Esophagus muscularis mucosa (tissue), 4 donors: ENCODE measurements around the gene NEU4.

Experiments used
- EP300 ChIP-seq: sonication (generic); formaldehyde crosslinking; IDR thresholded peaks from one replicate; pipeline ENCODE4 v1.6.1; 2017; ENCODE audit warnings: antibody characterized with exemption
- POLR2A ChIP-seq: fragments of 450-650 bp; IDR thresholded peaks from one replicate; pipeline ENCODE4 v1.6.1; 2017; ENCODE audit warnings: antibody characterized with exemption, moderate library complexity, mild to moderate bottlenecking, low read depth
- POLR2AphosphoS5 ChIP-seq, 2 donors: sonication (generic); formaldehyde crosslinking; IDR thresholded peaks; one replicate each; pipeline ENCODE4 v1.6.1; 2017; ENCODE audit warnings: antibody characterized with exemption in 2 of 2
- TF ChIP-seq, protein P1 (sequence below), 3 experiments: fragments of 200-600 bp in 2 of 3; fragments of 450-650 bp in 1 of 3; sonication (generic) in 2 of 3; IDR thresholded peaks; one replicate each; pipeline ENCODE4 v1.5.1; 2017 to 2019; ENCODE audit warnings: antibody characterized with exemption in 3 of 3, mild to moderate bottlenecking in 2 of 3, moderate library complexity in 1 of 3

- TF ChIP-seq POLR2A: no peak
- TF ChIP-seq, protein P1, sequence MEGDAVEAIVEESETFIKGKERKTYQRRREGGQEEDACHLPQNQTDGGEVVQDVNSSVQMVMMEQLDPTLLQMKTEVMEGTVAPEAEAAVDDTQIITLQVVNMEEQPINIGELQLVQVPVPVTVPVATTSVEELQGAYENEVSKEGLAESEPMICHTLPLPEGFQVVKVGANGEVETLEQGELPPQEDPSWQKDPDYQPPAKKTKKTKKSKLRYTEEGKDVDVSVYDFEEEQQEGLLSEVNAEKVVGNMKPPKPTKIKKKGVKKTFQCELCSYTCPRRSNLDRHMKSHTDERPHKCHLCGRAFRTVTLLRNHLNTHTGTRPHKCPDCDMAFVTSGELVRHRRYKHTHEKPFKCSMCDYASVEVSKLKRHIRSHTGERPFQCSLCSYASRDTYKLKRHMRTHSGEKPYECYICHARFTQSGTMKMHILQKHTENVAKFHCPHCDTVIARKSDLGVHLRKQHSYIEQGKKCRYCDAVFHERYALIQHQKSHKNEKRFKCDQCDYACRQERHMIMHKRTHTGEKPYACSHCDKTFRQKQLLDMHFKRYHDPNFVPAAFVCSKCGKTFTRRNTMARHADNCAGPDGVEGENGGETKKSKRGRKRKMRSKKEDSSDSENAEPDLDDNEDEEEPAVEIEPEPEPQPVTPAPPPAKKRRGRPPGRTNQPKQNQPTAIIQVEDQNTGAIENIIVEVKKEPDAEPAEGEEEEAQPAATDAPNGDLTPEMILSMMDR (IDR thresholded peaks at IDR 0.05): no peak
- TF ChIP-seq POLR2AphosphoS5 (IDR thresholded peaks at IDR 0.05): no peak
- no peak for TF ChIP-seq EP300
These were observed 4.4 kb upstream of the NEU4 start for GRCh38 chr2:241804326-241805229.
